Measurements from ENCODE around the gene PAM.
"Not testable (repeated sequence)": the region's sequence is repeated elsewhere in the genome, so short reads cannot be mapped to it uniquely, and the experiment has no call there.

PAM gene

GRCh38 chr5:102770803-102771202, 15.7 kb downstream of the PAM start:
- H3K4me3 ChIP-seq (ENCODE audit: low read depth, low read length) = no peak overlapping the region
- no peak for DNase-seq
- H3K4me1 ChIP-seq = no peaks in the 10 kb centered on the region
- TF ChIP-seq CTCF (IDR thresholded peaks at IDR 0.05; ENCODE audit: low read depth, low read length) = no peak
- H3K27me3 ChIP-seq = no peaks in the 10 kb centered on the region
- no peaks in the 10 kb centered on the region for H3K9me3 ChIP-seq
- no peaks in the 10 kb centered on the region for H3K36me3 ChIP-seq

GRCh38 chr5:102771435-102771834, 16.3 kb downstream of the PAM start:
- DNase-seq = no peak
- H3K9me3 ChIP-seq = no peaks in the 10 kb centered on the region
- no peaks in the 10 kb centered on the region for H3K36me3 ChIP-seq
- no peak for TF ChIP-seq CTCF (IDR thresholded peaks at IDR 0.05; ENCODE audit: low read depth, low read length)
- no peaks in the 10 kb centered on the region for H3K4me1 ChIP-seq
- no peak overlapping the region for H3K4me3 ChIP-seq (ENCODE audit: low read depth, low read length)
- H3K27me3 ChIP-seq = no peaks in the 10 kb centered on the region

- Histone ChIP-seq H3K36me3 (no peaks in the 10 kb centered on the region), H3K4me3 (ENCODE audit: low read depth, low read length) (no peak overlapping the region), H3K27me3 (no peaks in the 10 kb centered on the region), H3K4me1 (no peaks in the 10 kb centered on the region), H3K9me3 (no peaks in the 10 kb centered on the region)
- DNase-seq = no peak
- TF ChIP-seq CTCF (IDR thresholded peaks at IDR 0.05; ENCODE audit: low read depth, low read length) = no peak
These were observed 17.2 kb downstream of the PAM start for GRCh38 chr5:102772273-102772672.

GRCh38 chr5:102773133-102773532, 18.0 kb downstream of the PAM start:
- no peak for TF ChIP-seq CTCF (IDR thresholded peaks at IDR 0.05; ENCODE audit: low read depth, low read length)
- Histone ChIP-seq H3K4me3 (ENCODE audit: low read depth, low read length) (no peak overlapping the region), H3K9me3 (no peaks in the 10 kb centered on the region), H3K4me1 (no peaks in the 10 kb centered on the region), H3K27me3 (no peaks in the 10 kb centered on the region), H3K36me3 (no peaks in the 10 kb centered on the region)
- DNase-seq = no peak

GRCh38 chr5:102775756-102776155, 20.7 kb downstream of the PAM start:
- not testable (repeated sequence) for H3K4me3 ChIP-seq (ENCODE audit: low read depth, low read length); DNase-seq; H3K4me1 ChIP-seq; H3K36me3 ChIP-seq; H3K27me3 ChIP-seq; H3K9me3 ChIP-seq

GRCh38 chr5:102777099-102777498, 22.0 kb downstream of the PAM start:
- H3K36me3 ChIP-seq = no peaks in the 10 kb centered on the region
- H3K4me3 ChIP-seq (ENCODE audit: low read depth, low read length) = no peak overlapping the region
- H3K4me1 ChIP-seq = peaks cover 4% of the 10 kb centered on the region; the same call in 1 of the 2 replicates
- no peak for TF ChIP-seq CTCF (IDR thresholded peaks at IDR 0.05; ENCODE audit: low read depth, low read length)
- no peaks in the 10 kb centered on the region for H3K9me3 ChIP-seq
- no peak for DNase-seq
- no peaks in the 10 kb centered on the region for H3K27me3 ChIP-seq

GRCh38 chr5:102778478-102778877, 23.4 kb downstream of the PAM start:
- Histone ChIP-seq H3K4me3 (ENCODE audit: low read depth, low read length) (no peak overlapping the region), H3K4me1 (peaks cover 4% of the 10 kb centered on the region; the same call in 1 of the 2 replicates), H3K36me3 (no peaks in the 10 kb centered on the region), H3K9me3 (no peaks in the 10 kb centered on the region), H3K27me3 (no peaks in the 10 kb centered on the region)
- TF ChIP-seq CTCF (IDR thresholded peaks at IDR 0.05; ENCODE audit: low read depth, low read length) = no peak
- no peak for DNase-seq

All from BE2C (cell line).